Left ventricle myocardium superior (tissue), 1 donor: Measurements from ENCODE around the gene SLC6A3. TPM values are rescaled to one million over a fixed set of nuclear protein-coding genes. Genes with fewer than 3 reads are reported as not detected.
A peak's percentile ranks its signal among the peaks of the same experiment; 100 is the strongest.
"Not testable (repeated sequence)": the region's sequence is repeated elsewhere in the genome, so short reads cannot be mapped to it uniquely, and the experiment has no call there.

ENCODE experiments used
- ATAC-seq: fragments of 200-7000 bp; cut with Tn5 transposase; one replicate; pipeline ENCODE4 v1.9.1; 2020; ENCODE audit warnings: mild to moderate bottlenecking, moderate library complexity
- DNase-seq: peaks from one replicate; pipeline ENCODE4 v3.0.0-alpha.2; 2020
- intact Hi-C: fragments of 100-400 bp; cut with micrococcal nuclease; formaldehyde crosslinking; loops from one replicate; pipeline ENCODE4 v1.11.0; 2022
- total RNA-seq: library from RNA; stranded (reverse); fragmentation: NEBNext Ultra II Directional; extraction: Animal tissue kit (Norgen Biotek cat#: 25700); gene quantifications from one replicate; pipeline ENCODE4 v1.2.1, GENCODE V29; 2021
- donor health status: DM: no; HTN: yes; CAD: no; lungs with severe emphysema.

SLC6A3 gene
- total RNA-seq, 1 donor from 2014 or later: not detected

- intact Hi-C loops: no loop called here
- no peak for ATAC-seq
- DNase-seq: no peak
Measured at GRCh38 chr5:1479066-1479465, 33.8 kb upstream of the SLC6A3 start.

DNA sequence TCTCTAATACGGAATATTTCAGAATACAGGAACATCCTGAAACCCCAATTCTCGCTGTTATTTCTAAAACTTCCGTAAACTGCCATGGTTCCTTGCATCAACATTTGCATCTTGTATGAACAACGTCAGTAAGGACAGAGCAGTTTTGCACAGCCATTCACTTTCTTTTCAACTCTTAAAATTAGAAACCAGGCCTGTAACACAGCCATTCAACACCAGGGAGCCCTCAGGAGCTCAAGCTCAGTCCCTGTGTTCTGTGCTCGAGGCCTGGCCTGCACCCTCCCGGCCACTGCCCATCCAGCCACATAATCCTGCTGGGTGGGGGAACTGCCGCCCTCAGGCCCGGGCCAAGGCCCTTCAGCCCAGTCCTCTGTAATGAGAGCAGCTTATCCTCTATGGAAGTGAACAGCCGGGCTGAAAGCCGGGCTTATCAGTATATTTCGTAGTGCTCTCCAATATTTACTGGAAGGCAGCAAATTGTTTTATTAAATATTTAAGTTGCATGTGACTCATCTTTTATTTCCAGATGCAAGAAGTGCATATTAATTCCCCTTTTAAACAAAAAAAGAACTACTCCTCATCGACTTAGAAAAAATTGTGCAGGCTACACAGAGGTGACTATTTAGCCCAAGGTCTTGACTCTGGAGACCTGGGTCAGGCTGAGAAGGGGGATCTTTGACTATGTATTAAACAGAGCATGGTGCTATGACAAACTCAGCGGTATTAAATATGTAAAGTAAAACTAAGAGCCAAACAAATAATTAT is 33.2 kb upstream of the SLC6A3 start:
- intact Hi-C loops: no loop called here
- ATAC-seq (no peak), DNase-seq (no peak)

GRCh38 chr5:1477341-1477740 is 32.1 kb upstream of the SLC6A3 start:
- peak; percentile 68 for ATAC-seq
- DNase-seq: peak; percentile 66
- intact Hi-C loops: no loop called here

GRCh38 chr5:1476967-1477310 is 31.7 kb upstream of the SLC6A3 start:
- intact Hi-C loops: no loop called here
- peak; percentile 24 for DNase-seq
- no peak for ATAC-seq

- peak; percentile 21 for DNase-seq
- no peak for ATAC-seq
- intact Hi-C loops: no loop called here
Measured at GRCh38 chr5:1476181-1476966, 31.1 kb upstream of the SLC6A3 start.

DNA sequence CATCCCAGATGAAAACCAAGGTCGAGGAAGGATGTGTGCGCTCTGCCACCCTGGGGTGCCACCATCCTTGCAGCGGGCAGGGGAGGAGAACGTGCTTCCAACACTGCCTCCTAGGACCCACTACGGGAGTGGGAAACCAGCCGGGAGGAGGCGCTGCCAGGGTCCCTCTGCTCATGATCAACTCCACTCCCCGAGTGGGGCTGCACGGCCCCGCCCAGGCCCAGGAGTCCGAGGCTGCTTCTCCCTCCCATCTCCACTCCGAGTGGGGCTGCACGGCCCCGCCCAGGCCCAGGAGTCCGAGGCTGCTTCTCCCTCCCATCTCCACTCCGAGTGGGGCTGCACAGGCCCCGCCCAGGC is 30.3 kb upstream of the SLC6A3 start:
- DNase-seq, ATAC-seq, intact Hi-C loops: not testable (repeated sequence)

GRCh38 chr5:1474866-1475543 is 29.8 kb upstream of the SLC6A3 start:
- intact Hi-C loops: no loop called here
- no peak for DNase-seq
- ATAC-seq: no peak

DNA sequence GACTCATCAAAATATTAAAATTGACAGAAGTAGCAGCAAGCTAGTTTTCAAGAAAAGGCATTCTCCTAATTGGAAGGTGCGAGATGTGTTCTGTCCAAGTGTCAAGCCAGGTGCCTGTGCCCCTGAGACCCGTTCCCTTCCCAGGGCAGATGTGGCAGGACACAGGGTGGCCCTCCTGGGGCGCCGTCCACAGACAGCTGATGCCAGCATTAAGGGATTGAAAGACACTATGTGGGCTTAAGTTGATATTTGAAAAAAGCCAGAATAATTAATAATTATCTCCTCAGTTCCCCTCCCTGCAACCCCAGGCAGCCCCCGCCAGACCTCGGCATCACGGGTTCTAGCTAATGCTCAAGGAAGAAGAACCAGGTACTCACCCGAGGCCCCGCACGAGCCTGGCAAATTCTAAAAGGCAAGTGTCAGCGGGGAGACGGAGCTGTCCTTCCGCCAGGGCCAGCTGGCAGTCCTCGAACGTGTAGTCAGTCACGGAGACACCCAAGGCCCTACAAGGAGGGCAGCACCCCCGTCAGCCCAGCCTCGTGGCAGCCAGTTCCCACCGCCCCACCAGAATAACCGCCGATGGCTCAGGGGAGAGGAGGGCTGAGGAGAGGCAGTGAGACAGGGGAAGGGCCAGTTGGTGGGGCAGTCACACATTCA is 29.1 kb upstream of the SLC6A3 start:
- ATAC-seq: no peak
- intact Hi-C loops: no loop called here
- DNase-seq: no peak

DNA sequence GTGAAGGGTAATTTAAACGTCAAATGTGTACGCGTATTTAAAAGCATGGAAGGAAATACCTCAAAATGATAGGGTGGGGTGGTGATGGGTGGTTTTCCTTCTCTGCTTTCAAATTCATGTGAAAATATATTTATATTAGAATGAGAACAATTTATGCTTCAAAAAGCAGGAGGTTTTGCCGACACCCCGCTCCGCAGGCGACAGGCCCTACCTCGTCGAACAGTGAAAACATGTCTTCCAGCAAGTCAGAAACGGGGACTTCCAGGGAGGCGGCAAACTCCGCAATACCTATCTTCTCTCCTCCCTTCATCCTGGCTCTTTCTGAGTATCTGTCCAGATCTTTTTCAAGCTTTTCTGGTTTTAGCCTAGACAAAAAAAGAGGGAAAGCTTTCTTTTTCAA is 28.5 kb upstream of the SLC6A3 start:
- no peak for DNase-seq
- intact Hi-C loops: no loop called here

DNA sequence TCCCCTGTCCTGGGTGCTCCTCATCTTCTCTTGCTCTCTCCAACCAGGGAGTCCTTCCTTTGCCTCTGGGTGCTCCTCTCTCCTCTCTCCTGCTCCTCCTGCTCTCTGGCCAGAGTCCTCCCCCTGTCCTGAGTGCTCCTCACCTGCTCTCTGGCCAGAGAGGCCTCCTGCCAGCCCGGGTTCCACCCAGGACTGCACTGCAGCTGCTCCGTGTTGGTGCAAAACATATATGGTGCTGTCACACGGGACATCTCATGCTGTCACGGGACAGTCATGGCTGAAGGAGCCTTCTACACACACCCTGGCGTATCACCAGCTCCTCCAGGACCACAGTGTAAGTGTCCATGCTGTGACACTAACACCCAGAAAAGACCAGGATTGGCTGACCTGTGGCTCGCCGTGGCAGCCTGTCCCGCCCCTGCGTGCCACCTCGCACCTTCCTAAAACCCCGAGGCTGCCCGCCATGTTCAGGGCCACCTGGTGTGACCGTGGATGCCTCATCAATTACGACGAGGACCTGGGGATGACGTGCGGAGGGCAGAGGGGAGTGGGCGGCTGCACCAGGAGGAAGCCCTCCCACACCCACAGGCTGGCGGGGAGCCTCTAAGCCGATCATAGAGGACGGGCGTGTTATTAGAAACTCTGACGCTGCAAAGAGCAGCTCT is 27.9 kb upstream of the SLC6A3 start:
- ATAC-seq: no peak
- DNase-seq: no peak
- intact Hi-C loops: no loop called here

More for the DNA sequence above, 28.5 kb upstream of the SLC6A3 start:
- ATAC-seq: no peak

DNA sequence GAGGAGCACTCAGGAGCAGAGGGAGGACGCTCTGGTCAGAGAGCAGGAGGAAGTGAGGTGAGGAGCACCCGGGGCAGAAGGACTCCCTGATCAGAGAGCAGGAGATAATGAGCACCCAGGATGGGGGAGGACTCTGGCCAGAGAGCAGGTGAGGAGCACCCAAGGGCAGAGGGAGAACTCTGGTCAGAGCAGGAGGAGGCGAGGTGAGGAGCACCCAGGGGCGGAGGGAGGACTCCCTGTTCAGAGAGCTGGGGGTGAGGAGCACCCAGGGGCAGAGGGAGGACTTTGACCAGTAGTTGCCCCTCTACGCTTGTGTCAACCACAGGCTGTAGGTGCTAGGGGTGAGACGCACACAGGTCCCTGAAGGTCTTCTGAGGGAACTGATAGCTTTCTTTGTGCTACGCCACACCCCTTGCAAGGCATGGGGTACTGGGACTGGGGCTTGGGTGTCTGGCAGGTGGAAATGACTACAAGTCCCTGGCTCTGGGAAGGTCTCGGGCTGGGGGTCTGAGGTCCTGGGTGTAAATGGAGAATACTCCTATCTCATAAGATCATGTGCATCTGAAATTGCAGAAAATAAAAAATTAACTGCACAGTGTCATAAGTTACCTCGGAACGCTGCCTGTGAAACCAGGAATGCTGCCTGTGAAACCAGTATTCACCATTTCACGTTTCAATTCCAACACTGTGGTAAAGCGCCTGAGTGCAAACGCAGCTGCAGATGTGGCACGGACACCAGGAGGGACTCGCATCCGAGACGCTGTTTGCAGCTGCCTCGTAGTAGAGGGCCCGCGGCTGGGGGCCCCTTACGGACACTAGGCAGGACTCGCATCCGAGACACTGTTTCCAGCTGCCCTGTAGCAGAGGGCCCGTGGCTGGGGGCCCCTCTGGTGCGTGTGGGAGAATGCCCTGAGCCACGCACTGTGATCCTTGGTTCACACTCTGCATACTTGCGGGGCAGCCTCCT is 27.0 kb upstream of the SLC6A3 start:
- DNase-seq: no peak
- intact Hi-C loops: no loop called here
- ATAC-seq: no peak

- no peak for ATAC-seq
- intact Hi-C loops: no loop called here
- DNase-seq: no peak
Measured at GRCh38 chr5:1471240-1471853, 26.1 kb upstream of the SLC6A3 start.

DNA sequence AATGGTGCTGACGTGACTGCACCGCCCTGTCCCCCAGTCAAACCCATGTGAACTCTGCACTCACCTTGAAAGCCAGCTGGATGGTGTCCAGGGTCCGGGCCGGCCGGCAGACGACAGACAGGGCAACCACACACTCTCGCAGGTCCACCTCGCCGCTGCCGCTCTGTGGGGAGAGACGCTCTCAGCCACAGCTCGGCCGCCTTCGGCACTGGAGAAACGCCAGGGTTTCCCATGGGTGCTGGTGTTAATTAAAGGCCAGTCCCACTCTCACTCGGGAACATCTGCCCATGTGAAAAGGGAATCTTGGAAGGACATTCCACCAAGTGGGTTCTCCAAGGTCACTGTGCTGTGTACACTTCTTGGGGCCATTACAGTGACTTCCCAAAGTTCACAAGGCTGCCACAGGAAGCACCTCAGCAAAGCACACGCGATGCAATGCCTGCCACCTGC is 25.5 kb upstream of the SLC6A3 start:
- intact Hi-C loops: no loop called here
- DNase-seq: no peak
- ATAC-seq: no peak

GRCh38 chr5:1468629-1469527 is 23.6 kb upstream of the SLC6A3 start:
- ATAC-seq (no peak), DNase-seq (no peak)
- intact Hi-C loops: no loop called here

- peak; percentile 32 for ATAC-seq
- DNase-seq: peak; percentile 44
Measured at GRCh38 chr5:1468247-1468612, 23.0 kb upstream of the SLC6A3 start.

GRCh38 chr5:1467341-1468246 is 22.4 kb upstream of the SLC6A3 start:
- DNase-seq: no peak
- no peak for ATAC-seq
- intact Hi-C loops: no loop called here

More at GRCh38 chr5:1468247-1468612, 23.0 kb upstream of the SLC6A3 start:
- intact Hi-C loops: no loop called here
